ENCODE data around the gene CHAF1A.

GRCh38 chr19:4449022-4449638 lies 46.7 kb downstream of the CHAF1A start:
- TF ChIP-seq, protein P1, sequence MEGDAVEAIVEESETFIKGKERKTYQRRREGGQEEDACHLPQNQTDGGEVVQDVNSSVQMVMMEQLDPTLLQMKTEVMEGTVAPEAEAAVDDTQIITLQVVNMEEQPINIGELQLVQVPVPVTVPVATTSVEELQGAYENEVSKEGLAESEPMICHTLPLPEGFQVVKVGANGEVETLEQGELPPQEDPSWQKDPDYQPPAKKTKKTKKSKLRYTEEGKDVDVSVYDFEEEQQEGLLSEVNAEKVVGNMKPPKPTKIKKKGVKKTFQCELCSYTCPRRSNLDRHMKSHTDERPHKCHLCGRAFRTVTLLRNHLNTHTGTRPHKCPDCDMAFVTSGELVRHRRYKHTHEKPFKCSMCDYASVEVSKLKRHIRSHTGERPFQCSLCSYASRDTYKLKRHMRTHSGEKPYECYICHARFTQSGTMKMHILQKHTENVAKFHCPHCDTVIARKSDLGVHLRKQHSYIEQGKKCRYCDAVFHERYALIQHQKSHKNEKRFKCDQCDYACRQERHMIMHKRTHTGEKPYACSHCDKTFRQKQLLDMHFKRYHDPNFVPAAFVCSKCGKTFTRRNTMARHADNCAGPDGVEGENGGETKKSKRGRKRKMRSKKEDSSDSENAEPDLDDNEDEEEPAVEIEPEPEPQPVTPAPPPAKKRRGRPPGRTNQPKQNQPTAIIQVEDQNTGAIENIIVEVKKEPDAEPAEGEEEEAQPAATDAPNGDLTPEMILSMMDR (tag by site-specific recombination; IDR thresholded peaks at IDR 0.05): 0 out of 2 replicates have a peak, but pooled peaks have one; percentile 19
- TF ChIP-seq TRIM28 (IDR thresholded peaks at IDR 0.05; ENCODE audit: borderline replicate concordance, low read length) (no peak), ZBTB8A (tag by site-specific recombination; IDR thresholded peaks at IDR 0.05) (no peak), ZNF514 (tag by site-specific recombination; IDR thresholded peaks at IDR 0.05) (no peak), YY1 (tag by site-specific recombination; IDR thresholded peaks at IDR 0.05) (no peak), ZNF530 (tag by site-specific recombination; IDR thresholded peaks at IDR 0.05; ENCODE audit: low read depth) (no peak), ZBTB49 (tag by site-specific recombination; IDR thresholded peaks at IDR 0.05; ENCODE audit: low read depth) (no peak), ZNF654 (tag by site-specific recombination; IDR thresholded peaks at IDR 0.05; ENCODE audit: low read depth) (no peak), ZBTB7A (tag by site-specific recombination; IDR thresholded peaks at IDR 0.05; ENCODE audit: low read depth) (no peak), ZNF280C (tag by site-specific recombination; IDR thresholded peaks at IDR 0.05) (no peak), ZNF112 (tag by site-specific recombination; IDR thresholded peaks at IDR 0.05) (no peak)
- TF ChIP-seq, protein P2, sequence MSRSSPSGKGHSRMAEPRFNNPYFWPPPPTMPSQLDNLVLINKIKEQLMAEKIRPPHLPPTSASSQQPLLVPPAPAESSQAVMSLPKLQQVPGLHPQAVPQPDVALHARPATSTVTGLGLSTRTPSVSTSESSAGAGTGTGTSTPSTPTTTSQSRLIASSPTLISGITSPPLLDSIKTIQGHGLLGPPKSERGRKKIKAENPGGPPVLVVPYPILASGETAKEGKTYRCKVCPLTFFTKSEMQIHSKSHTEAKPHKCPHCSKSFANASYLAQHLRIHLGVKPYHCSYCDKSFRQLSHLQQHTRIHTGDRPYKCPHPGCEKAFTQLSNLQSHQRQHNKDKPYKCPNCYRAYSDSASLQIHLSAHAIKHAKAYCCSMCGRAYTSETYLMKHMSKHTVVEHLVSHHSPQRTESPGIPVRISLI (tag by site-specific recombination; IDR thresholded peaks at IDR 0.05): no peak
- TF ChIP-seq, protein P3, sequence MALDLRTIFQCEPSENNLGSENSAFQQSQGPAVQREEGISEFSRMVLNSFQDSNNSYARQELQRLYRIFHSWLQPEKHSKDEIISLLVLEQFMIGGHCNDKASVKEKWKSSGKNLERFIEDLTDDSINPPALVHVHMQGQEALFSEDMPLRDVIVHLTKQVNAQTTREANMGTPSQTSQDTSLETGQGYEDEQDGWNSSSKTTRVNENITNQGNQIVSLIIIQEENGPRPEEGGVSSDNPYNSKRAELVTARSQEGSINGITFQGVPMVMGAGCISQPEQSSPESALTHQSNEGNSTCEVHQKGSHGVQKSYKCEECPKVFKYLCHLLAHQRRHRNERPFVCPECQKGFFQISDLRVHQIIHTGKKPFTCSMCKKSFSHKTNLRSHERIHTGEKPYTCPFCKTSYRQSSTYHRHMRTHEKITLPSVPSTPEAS (tag by site-specific recombination; IDR thresholded peaks at IDR 0.05): no peak

All from HEK293 (cell line).